ENCODE results near the gene PDE4B. TPM values are rescaled to one million over a fixed set of nuclear protein-coding genes. Genes with fewer than 3 reads are reported as not detected.

The PDE4B gene
- total RNA-seq, 1 donor from 2014 or later = 0.29 TPM

GRCh38 chr1:66152034-66152433, 359.3 kb downstream of the PDE4B start:
- peaks cover 9% of the 10 kb centered on the region for H3K4me1 Mint-ChIP-seq (ENCODE audit: low read depth)
- DNase-seq (ENCODE audit: low spot score, unreplicated experiment) = no peak
- no peak for TF ChIP-seq CTCF (IDR thresholded peaks at IDR 0.05; ENCODE audit: unreplicated experiment)
- no peaks in the 10 kb centered on the region for H3K36me3 Mint-ChIP-seq (ENCODE audit: insufficient read depth)
- no peaks in the 10 kb centered on the region for H3K9me3 Mint-ChIP-seq (ENCODE audit: low read depth)
- no peak overlapping the region for H3K4me3 Mint-ChIP-seq (ENCODE audit: low read depth)
- H3K27me3 Mint-ChIP-seq = peaks cover 4% of the 10 kb centered on the region
- no peak overlapping the region for H3K27ac Mint-ChIP-seq

- H3K27me3 Mint-ChIP-seq = peaks cover 4% of the 10 kb centered on the region
- peaks cover 6% of the 10 kb centered on the region for H3K4me1 Mint-ChIP-seq (ENCODE audit: low read depth)
- H3K36me3 Mint-ChIP-seq (ENCODE audit: insufficient read depth) = no peaks in the 10 kb centered on the region
Observed at GRCh38 chr1:66154394-66154793, 361.7 kb downstream of the PDE4B start.

GRCh38 chr1:66156144-66156543, 363.4 kb downstream of the PDE4B start:
- DNase-seq (ENCODE audit: low spot score, unreplicated experiment) = no peak
- Mint-ChIP-seq H3K9me3 (ENCODE audit: low read depth) (no peaks in the 10 kb centered on the region), H3K36me3 (ENCODE audit: insufficient read depth) (no peaks in the 10 kb centered on the region), H3K27me3 (peaks cover 4% of the 10 kb centered on the region), H3K4me3 (ENCODE audit: low read depth) (no peak overlapping the region), H3K27ac (no peak overlapping the region), H3K4me1 (ENCODE audit: low read depth) (peaks cover 6% of the 10 kb centered on the region)
- TF ChIP-seq CTCF (IDR thresholded peaks at IDR 0.05; ENCODE audit: unreplicated experiment) = no peak

More at GRCh38 chr1:66154394-66154793, 361.7 kb downstream of the PDE4B start:
- DNase-seq (ENCODE audit: low spot score, unreplicated experiment) = no peak
- no peak overlapping the region for H3K27ac Mint-ChIP-seq
- H3K9me3 Mint-ChIP-seq (ENCODE audit: low read depth) = no peaks in the 10 kb centered on the region
- no peak for TF ChIP-seq CTCF (IDR thresholded peaks at IDR 0.05; ENCODE audit: unreplicated experiment)
- no peak overlapping the region for H3K4me3 Mint-ChIP-seq (ENCODE audit: low read depth)

- Mint-ChIP-seq H3K4me3 (ENCODE audit: low read depth) (no peak overlapping the region), H3K27ac (no peak overlapping the region), H3K36me3 (ENCODE audit: insufficient read depth) (no peaks in the 10 kb centered on the region), H3K9me3 (ENCODE audit: low read depth) (no peaks in the 10 kb centered on the region), H3K4me1 (ENCODE audit: low read depth) (no peaks in the 10 kb centered on the region), H3K27me3 (no peaks in the 10 kb centered on the region)
- TF ChIP-seq CTCF (IDR thresholded peaks at IDR 0.05; ENCODE audit: unreplicated experiment) = no peak
- DNase-seq (ENCODE audit: low spot score, unreplicated experiment) = no peak
Observed at GRCh38 chr1:66159800-66160199, 367.1 kb downstream of the PDE4B start.

- Mint-ChIP-seq H3K36me3 (ENCODE audit: insufficient read depth) (no peaks in the 10 kb centered on the region), H3K4me1 (ENCODE audit: low read depth) (no peaks in the 10 kb centered on the region), H3K27me3 (no peaks in the 10 kb centered on the region), H3K27ac (no peak overlapping the region), H3K4me3 (ENCODE audit: low read depth) (no peak overlapping the region), H3K9me3 (ENCODE audit: low read depth) (no peaks in the 10 kb centered on the region)
- no peak for TF ChIP-seq CTCF (IDR thresholded peaks at IDR 0.05; ENCODE audit: unreplicated experiment)
- DNase-seq (ENCODE audit: low spot score, unreplicated experiment) = no peak
Observed at GRCh38 chr1:66160719-66161118, 368.0 kb downstream of the PDE4B start.

Data from progenitor cell of endocrine pancreas (in vitro differentiated cells).